ENCODE measurements around the gene MAP1LC3B.
"Not testable (repeated sequence)": the region's sequence is repeated elsewhere in the genome, so short reads cannot be mapped to it uniquely, and the experiment has no call there.

MAP1LC3B gene

DNA sequence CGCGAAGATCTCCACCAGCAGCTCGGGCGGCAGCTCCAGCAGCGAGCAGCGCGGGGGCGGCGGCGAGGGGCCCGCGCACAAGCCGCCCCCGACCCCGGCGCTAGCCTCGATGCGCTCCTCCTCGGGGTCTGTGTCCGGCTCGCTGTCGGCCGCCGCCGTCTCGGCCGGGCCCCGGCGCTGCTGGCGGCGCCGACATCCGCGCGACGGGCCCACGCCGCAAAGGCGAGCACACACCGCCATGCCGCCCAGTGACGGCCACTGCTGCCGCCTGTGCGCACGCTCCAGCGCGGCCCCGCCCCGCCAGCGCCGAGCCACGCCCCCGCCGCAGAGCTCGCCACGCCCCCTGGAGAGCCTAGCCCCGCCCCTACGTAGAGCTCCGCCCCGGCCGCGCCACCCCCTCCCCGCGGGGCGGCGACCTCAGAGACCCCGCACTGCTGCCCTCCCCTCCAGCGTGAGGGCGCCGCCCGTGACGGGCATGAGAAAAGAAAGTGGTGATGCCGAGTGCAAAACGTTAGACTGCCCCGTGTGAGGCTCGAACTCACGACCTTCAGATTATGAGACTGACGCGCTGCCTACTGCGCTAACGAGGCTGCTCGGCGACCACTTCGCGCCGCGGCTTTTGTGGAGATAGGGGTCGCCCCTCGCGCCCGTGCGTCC, 8.5 kb upstream of the MAP1LC3B start, which contains the start of gene FBXO31:
Gene FBXO31, minus strand, starts transcription at position 272 of the 657 bp plus-strand sequence. Its CDS starts 32 bp downstream, at position 240.
- DNase-seq: peak; percentile 94 to 95

DNA sequence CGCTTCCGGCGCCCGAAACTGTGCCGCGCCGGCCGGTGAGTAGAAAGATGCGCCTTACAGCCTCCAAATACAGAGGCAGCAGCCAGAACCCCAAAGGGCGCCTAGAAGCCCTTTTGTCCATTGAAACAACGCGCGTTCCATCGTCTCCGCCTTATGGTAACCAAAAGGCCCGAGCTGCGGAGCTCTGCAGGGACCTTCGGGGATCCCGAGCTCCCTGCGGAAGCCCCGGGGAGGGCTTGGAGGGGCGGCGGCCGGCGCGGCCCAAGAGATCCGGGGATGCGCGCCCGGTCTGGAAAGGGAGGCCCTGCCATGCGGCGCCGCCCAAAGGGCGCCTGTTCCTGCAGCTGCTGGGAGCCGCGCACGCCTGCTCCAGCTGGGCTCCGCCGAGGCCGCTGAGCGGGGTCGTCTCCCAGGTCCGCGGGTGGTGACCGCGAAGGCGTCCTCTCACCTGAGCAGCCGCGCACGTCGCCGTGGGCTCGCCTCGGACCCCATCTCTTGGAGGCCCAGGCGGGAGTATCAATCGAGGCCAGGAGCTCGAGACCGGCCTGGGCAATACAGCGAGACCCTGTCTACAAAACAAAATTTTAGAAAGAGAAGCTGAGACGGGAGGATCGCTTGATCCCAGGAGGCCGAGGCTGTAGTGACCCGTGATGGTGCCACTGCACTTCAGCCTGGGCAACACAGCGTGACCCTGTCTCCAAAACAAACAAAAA, 7.8 kb upstream of the MAP1LC3B start:
- DNase-seq: peak in 1 of 2 experiments; percentile 81

DNA sequence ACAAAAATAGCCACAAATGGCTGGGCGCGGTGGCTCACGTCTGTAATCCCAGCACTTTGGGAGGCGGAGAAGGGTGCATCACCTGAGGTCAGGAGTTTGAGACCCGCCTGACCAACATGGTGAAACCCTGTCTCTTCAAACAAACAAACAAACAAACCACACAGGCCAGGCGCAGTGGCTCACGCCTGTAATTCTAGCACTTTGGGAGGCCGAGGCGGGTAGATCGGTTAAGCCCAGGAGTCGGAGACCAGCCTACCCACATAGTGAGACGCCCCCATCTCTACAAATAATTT, 7.3 kb upstream of the MAP1LC3B start:
- not testable (repeated sequence) for DNase-seq

DNA sequence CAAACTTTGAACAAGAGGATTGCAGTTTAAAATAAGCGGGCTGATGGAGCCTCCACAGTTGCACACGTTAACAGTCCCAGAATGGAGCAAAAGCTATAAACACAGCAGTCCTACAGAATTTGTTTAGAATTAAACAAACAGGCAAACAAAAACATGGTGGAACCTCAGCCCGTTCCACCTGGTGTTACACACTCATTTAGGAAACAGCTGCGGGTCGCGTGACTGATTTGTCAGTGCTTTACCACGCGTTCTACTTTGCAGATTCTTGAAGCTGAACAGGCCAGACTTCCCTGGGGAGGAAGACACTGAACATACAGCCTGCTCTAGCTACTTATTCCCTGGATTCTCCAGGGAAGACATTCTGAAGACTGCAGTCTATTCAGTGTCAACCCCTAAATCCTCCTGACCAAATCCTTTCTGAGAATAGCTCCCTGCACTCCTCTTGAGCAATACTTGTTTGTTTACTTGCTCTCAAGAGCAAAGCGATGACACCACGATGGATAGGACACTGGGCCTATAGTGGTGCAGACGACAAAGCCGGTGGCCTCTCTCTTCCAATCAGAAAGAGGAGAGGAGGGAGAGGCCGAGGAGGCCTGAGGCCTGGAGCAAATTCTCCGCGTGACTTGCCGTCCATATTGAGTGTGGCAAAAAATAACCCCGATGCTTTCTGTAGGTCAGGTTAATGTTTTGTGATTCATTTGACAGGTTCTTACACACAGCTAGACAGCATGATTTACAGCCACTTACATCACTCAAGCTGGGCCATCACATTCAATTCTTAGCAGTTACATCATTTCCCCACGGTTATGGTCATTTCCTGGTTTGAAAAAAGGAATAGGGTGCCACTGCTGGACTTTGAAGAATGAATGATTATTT, 4.0 kb upstream of the MAP1LC3B start:
- peak; percentile 97 to 99 for DNase-seq

DNA sequence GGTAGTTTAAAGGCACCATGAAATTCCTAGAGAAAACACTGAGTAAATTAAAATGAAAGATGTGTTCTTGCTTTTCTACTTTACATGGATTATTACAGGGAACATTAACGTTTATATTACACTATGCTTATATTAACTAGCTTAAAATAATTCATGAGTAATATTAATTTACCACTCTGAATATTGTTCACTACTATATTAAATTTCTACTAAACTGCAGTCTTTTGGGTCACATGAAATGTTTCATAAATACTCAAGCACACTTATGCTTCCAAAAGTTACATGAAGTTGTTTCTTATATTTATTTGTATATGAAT, 3.4 kb upstream of the MAP1LC3B start:
- DNase-seq: no peak

DNA sequence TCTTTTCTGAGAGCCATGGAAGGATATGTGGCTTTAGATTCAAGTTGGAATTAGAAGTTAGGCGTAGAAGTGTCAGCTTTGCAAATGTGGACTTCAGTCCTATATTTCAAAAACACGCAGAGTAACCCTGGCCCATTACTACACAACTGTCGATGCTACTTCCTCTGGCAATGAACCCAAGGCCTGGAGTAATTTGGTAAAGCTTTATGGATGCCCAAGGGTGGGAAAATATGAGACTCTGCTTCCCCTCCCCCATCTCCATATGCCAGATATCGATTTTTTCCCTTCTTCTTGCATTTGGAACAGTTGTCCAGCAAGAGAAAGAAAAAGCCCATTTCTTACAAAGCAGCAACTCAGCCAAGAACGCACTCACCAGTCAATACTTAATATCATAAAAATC, 2.9 kb upstream of the MAP1LC3B start:
- DNase-seq: peak; percentile 78 to 88

DNA sequence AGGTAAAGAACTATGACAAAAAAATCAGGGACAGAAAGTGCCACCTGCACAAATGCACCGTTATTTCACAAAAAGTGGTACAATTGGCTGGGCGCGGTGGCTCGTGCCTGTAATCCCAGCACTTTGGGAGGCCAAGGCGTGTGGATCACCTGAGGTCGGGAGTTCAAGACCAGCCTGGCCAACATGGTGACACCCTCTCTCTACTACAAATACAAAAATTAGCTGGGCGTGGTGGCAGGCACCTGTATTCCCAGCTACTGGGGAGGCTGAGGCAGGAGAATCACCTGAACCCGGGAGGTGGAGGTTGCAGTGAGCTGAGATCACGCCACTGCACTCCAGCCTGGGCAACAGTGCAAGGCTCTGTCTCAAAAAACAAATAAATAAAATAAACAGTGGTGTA, 2.2 kb upstream of the MAP1LC3B start:
- DNase-seq: not testable (repeated sequence)

DNA sequence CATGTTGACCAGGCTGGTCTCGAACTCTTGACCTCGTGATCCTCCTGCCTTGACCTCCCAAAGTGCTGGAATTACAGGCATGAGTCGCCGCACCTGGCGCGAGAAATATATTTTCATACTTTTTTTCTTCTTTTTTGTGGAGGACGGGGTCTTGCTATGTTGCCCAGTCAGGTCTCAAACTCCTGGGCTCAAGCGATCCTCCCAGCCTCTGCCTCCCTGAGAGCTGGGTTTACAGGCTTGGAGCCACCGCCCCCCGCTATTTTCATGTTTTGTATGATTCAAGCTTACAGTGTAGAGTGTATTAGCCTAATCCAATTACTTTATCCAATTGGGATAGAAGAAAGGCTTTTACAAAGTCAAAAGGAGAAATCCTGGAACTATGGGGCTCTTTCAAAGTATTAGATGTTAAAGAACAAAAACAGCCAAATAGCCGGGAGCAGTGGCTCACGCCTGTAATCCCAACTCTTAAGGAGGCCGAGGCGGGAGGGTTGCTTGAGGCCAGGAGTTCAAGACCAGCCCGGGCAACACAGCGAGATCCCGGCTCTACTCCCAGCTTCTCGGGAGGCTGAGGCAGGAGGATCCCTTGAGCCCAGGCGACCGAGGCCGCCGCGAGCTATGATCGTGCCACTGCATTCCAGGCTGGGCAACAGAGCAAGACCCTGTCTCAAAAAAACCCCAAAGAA, 1.4 kb upstream of the MAP1LC3B start:
- no peak for DNase-seq

DNA sequence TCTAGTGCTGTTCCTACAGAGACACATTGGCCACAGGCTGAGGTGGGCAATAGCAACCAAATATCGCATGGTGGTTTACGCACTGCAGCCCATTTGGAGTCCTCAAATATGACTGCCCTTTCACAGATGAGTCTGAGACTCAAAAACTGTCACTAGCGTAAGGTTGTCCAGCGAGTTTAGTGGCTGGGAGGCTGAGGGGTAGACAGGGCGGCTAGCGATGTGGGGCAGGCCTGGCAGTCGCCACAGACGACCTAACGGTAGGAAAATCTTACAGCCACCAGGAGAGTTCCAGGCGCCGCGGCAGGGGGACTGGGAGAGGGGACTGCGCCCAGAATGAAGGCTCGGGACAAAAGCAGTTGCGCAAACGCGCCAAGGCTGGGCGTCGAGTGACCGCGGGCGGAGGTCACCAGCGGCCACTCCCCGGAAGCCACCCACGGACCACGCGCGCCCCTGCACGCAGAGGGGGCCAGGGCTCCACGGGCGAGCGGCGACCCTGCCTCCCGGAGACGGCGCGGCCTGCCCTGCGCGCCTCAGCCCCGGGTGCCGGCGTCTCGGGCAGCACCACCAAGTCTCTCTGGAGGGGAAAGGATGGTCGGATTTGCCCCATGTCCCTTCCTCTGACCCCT, 699 bp upstream of the MAP1LC3B start:
- DNase-seq: peak in 1 of 2 experiments; percentile 39

DNA sequence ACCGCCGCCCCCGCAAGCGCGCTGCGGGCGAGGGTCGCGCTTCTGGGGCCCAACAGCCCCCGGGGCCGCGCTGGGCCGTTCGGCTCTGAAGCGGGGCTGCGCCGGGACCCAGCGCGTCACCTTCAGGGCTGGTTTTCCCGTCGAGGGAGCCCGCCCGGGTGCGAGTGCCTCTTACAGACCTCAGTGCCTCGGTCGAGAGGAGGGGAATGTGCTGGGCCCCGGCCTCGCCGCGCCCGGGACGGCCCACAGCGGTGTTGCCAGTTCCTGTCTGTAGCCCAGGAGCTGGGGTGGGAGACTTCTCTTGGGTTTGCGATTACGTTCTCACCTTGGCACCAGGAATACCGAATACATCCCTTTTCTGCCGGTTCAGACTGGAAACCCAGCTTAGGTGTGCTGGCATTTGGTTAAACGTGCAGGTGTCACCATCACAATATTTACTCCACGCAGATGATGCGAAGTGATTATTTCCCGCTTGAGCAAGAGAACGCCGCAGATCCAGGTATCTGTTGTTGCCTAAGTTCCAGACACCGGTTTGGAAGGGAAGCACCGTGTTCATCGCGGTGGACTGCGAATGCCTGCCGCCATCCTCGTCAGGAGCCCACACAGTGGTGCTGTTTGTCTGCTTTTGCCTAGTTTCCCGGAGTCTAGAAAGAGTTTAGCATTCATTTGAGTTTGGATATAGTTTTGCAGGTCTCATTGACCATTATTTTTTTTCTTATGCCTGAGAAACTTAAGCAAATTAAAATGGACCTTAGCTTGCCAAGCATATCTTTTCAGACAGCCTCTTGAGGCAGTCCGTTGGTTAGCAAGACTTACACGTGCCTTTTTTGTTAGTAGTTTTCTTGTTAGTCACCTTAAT, 914 bp downstream of the MAP1LC3B start:
- DNase-seq: peak in 1 of 2 experiments; percentile 38

DNA sequence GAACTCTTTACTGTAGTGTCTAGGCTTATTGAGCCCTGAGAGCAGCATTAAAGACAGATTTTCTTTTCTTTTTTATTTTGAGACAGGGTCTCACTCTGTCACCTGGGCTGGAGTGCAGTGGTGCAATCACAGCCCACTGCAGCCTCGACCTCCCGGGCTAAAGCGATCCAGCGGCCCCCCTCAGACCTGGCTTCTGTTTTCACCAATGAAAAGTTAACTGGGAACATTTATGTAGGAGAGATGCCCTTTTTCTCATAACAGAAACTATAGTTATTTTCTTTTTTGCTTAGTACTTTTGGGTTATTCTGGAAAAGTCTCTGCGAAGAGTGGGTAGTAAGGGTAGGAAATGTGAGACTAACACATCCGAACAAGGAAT, 1.5 kb downstream of the MAP1LC3B start:
- DNase-seq: no peak

DNA sequence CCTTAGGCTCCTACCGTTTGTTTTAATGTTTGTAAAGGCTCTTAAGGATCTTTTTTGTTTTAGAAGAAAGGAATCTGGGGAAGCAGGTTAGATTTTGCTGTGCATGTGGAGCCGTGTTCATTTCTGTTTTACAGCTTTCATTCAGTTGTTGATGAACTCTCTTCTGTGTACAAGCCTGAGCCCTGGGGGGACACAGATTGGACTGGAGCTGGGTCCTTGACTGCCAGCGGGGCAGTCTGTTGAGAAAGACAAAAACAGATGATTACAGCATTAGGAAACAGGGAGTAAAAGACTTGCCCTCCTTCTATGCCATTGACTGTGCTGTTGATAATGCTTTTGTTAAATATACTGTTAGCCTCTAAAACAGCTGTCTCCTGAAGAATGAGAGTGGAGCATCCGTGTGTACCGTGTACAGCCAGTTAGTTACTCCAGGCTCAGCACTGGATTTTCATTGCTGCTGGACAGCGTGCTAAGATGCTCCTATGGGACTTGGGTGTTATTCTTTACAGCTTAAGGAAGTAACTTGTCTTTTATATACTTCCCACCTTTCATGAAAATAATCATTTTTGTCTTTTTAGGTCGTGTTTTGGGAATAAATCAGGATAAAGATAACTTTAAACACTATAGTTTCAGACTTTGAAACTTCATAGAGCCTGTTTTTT, 3.2 kb downstream of the MAP1LC3B start:
- DNase-seq: no peak

DNA sequence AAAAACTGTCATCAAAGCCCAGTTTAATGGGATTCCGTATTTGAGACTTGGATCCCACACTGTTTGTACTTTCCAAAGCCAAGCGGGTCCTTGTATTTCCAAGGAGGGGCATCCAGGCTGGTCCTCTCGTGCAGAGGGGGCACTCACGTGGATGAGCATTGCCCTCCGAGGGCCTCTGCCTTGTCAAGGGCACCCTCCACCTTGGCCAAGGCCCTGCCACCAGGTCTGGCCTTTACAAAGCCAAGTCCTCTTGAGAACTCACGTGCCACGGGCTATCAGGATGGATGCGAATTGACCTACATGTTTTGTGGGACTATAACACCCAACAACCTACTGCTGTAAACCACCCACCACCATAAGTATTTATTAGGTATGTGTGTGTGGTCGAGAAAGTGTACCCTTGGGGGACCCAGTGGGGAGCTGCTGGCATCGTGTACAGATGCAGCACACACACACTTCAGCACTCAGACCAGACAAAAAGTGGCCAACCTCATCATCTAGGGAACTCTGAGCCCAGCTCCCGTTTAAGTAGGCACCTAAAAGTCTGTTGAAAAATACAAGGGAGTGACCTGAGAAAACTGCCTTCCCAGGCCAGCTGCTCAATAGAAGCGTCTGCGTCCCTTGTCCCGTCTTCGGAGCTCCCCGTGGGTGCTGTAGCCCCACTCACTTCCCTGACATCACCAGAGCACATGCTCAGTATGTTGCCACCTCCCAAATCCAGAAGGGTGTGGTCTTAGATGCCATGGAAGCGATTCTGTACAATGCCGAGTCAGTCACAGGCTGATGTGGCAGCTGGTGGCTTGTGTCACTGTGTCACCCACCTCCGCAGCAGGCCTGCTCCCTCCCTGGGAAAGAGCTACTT, 12.9 kb downstream of the MAP1LC3B start:
- no peak for DNase-seq

DNA sequence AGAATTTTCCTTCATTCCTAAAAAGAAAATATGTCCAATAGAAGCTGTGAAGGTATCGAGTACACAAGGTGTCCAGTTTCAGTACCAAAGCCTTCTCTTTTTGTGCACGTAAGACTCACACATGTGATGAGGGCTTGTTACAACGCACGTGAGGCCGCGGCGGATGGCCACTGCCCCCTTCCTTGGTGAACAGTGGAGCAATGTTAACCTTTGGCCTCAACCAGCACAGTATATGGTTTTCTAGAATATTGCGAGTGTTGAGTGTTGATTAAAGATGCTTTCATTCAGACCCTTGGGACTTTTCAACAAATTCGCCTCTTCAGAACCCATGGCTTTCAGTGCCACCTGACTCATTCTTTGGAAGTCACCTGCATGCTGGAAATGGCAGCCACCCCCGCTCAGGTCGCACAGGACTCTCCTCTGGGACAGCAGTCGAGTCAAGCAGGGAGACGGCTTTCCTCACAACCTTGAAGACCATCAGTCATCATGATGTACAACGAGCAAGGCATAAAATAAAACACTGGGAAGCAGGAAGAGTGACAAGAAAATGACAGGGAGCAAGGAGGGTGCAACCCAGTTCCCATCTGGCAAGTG, 14.5 kb downstream of the MAP1LC3B start:
- DNase-seq: no peak

DNA sequence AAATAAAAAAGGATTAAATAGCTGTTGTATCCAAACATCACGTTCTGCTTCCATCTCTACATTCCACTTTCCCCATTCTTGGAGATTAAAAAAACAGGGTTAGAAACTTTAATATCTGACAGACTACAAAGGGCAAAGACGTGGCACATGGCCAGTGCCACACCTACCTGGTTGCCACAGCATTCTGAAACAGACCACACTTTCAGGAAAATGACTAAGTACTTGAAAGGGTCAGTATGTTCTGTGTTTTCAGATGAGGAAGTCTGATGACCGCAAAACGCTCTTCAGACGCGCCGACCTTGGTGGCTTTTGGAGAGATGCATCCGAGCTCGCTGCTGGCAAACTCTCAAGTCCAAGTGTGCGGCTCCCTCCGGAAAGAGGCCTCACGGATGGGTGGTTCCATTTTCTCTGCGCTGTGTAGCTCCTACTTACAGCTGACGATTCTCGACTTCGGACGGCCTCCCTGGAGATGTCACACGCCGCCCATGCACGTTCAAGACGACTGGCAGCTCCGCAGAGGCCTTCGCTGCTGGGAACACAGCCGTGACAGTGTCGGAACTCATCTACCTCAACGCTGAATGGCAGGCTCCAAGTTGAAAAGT, 15.5 kb downstream of the MAP1LC3B start:
- no peak for DNase-seq

DNA sequence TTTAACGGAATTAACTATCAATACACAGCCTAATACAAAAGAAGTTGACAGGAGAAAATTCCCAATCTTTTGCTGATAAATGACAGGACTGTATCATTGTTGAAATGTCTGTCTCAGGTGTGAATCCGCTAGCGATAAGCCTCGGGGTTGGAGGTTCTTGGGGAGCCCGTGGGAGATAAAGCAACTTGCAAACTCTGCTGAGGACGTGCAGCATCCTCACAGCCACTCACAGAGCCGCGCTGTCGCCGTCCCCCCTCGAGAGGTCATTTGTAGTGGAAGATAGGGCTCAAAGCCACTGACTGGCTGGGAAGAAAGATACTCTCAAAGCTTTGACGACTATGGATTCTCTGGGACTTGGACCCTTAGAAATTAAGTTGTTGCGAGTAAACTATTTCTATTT, 17.0 kb downstream of the MAP1LC3B start:
- no peak for DNase-seq

DNA sequence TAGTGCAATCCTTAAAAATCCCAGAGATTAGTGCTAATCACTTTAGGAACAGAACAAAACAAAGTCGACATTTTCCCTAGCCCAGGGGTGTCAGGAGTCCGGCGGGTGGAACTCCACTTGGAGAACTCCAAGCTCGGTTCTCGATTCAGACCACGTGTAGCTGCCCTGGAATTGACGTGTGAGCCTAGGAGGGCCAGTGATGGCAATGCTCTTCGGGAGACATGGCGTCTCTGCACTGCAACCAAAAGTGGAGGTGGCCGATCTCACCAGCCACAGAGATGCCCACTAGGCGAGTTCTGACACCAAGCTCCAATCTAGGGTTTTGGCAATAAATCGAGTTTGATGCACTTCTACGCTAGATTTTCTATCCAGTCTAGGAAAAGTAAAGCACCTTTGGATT, 17.6 kb downstream of the MAP1LC3B start:
- no peak for DNase-seq

DNA sequence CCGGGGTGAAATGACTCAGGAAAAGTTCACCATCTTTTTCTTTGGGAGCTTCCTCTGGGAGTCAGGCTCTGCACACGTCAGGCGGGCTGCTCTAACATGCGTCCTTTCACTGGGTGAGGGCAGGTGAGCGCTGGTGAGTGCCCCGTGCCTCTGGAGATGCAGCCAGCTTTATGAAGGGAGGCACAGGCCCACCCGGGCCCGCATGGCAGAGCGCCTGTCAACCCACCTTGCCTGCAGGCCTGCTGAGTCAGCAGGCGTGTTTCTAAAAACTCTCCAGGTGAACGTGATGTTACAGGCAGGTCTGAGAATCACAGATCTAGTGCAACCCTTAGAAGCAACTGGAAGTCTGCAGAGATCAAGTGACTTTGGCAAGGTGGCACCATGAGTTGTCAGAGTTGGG, 18.4 kb downstream of the MAP1LC3B start:
- DNase-seq: no peak

DNA sequence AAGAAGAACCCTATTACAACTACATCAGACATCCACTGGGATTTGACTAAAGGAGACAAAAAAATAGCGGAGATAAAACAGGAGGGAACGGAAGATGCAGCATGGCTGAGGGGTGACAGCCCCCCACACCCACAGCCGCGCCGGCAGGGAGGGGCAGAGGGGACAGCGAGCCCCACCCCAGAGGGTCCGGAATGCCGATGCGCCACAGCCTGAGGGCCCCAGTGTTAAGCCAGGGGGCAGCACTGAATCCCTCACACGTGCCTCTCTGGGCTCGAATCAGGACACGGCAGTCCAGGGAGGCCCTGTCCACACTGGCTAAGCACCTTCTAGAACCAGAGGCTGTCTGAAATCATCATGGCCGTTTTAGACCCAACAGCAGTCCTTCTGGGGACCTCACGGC, 18.8 kb downstream of the MAP1LC3B start:
- DNase-seq: no peak
